ENCODE results near the gene CBLC. TPM values are rescaled to one million over a fixed set of nuclear protein-coding genes. Genes with fewer than 3 reads are reported as not detected.

CBLC gene
- 26.2 and 28.3 TPM in 2 replicates for total RNA-seq
- polyA plus RNA-seq: 38.1 and 39.7 TPM in 2 replicates

DNA sequence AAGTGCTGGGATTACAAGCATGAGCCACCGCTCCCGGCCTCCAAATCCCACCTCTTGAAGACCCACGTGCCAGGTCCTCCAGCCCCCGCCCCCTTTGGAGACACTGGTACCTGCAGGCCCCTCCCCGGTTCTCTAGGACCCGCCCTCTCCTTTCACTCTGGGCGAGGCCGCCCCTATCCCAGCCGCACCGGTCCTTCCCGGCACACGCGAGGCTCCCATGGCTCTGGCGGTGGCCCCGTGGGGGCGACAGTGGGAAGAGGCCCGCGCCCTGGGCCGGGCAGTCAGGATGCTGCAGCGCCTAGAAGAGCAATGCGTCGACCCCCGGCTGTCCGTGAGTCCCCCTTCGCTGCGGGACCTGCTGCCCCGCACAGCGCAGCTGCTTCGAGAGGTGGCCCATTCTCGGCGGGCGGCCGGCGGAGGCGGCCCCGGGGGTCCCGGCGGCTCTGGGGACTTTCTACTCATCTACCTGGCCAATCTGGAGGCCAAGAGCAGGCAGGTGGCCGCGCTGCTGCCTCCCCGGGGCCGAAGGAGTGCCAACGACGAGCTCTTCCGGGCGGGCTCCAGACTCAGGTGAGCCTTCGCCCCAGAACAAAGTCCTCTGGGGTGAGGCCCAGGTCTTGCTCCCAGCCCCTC lies at the start of gene CBLC:
Gene CBLC (plus strand): TSS at position 176 of the 633 bp plus-strand sequence. CDS start 42 bp downstream, at position 218.
- Histone ChIP-seq H3K4me1 (ENCODE audit: insufficient read depth) (peaks cover 13% of the 10 kb centered on the region), H4K20me1 (ENCODE audit: insufficient read depth, poor library complexity, severe bottlenecking) (no peaks in the 10 kb centered on the region), H3K4me2 (peak within 1 kb of the TSS; percentile 75), H3K79me2 (peaks cover 14% of the 10 kb centered on the region), H3K27ac (peak within 1 kb of the TSS; percentile 96), H2AFZ (no peak within 1 kb of the TSS), H3K36me3 (replicated peaks; ENCODE audit: insufficient read depth, low read depth) (no peaks in the 10 kb centered on the region), H3K4me3 (no peak within 1 kb of the TSS), H3K27me3 (no peaks in the 10 kb centered on the region), H3K9me2 (replicated peaks; ENCODE audit: insufficient read depth) (no peaks in the 10 kb centered on the region), H3K9me3 (ENCODE audit: low read depth) (no peaks in the 10 kb centered on the region)
- peak; percentile 93 for DNase-seq (ENCODE audit: low spot score)
- no peak for TF ChIP-seq EZH2 (IDR thresholded peaks at IDR 0.05; ENCODE audit: borderline replicate concordance)
- TF ChIP-seq CTCF (IDR thresholded peaks at IDR 0.05; ENCODE audit: poor library complexity): peak; percentile 11
- WGBS (ENCODE audit: low lambda C conversion rate, missing lambda C conversion rate): 2% methylated on average over 35 of the region's 47 CpGs

DNA sequence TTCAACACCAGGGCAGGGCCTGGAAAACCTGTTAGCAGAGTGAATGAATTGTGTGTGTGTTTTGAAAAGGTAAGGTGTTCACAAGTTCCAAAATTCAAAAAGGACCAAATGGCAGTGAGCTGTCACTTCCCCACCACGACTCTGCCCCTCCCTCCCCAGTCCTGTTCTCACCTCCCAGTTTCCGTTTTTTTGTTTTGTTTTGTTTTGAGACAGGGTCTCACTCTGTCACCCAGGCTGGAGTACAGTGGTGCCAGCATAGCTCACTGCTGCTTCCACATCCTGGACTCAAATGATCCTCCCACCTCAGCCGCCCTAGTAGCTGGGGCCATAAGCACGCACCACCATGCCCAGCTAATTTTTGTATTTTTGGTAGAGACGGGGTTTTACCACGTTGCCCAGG lies 49.5 kb upstream of the CBLC start:
- H3K4me2 ChIP-seq: no peak overlapping the region
- no peak overlapping the region for H3K27ac ChIP-seq
- H3K9me3 ChIP-seq (ENCODE audit: low read depth): no peaks in the 10 kb centered on the region
- H3K9me2 ChIP-seq (replicated peaks; ENCODE audit: insufficient read depth): no peaks in the 10 kb centered on the region
- no peak overlapping the region for H2AFZ ChIP-seq
- H3K27me3 ChIP-seq: no peaks in the 10 kb centered on the region
- TF ChIP-seq EZH2 (IDR thresholded peaks at IDR 0.05; ENCODE audit: borderline replicate concordance): no peak
- TF ChIP-seq CTCF (IDR thresholded peaks at IDR 0.05; ENCODE audit: poor library complexity): no peak
- no peak for TF ChIP-seq EZH2phosphoT487 (IDR thresholded peaks at IDR 0.05; ENCODE audit: low read depth, severe bottlenecking, unreplicated experiment)
- no peaks in the 10 kb centered on the region for H3K36me3 ChIP-seq (replicated peaks; ENCODE audit: insufficient read depth, low read depth)
- 83% methylated on average over 6 of the region's 6 CpGs for WGBS (ENCODE audit: low lambda C conversion rate, missing lambda C conversion rate)
- H3K79me2 ChIP-seq: no peaks in the 10 kb centered on the region
- peaks cover 16% of the 10 kb centered on the region for H3K4me1 ChIP-seq (ENCODE audit: insufficient read depth)
- no peak for DNase-seq (ENCODE audit: low spot score)
- H3K4me3 ChIP-seq: no peak overlapping the region
- H4K20me1 ChIP-seq (ENCODE audit: insufficient read depth, poor library complexity, severe bottlenecking): no peaks in the 10 kb centered on the region

- Histone ChIP-seq H4K20me1 (ENCODE audit: insufficient read depth, poor library complexity, severe bottlenecking) (no peaks in the 10 kb centered on the region), H3K9me2 (replicated peaks; ENCODE audit: insufficient read depth) (no peaks in the 10 kb centered on the region), H2AFZ (no peak overlapping the region), H3K27me3 (no peaks in the 10 kb centered on the region), H3K79me2 (no peaks in the 10 kb centered on the region), H3K4me1 (ENCODE audit: insufficient read depth) (peaks cover 16% of the 10 kb centered on the region), H3K4me3 (no peak overlapping the region), H3K4me2 (no peak overlapping the region), H3K9me3 (ENCODE audit: low read depth) (no peaks in the 10 kb centered on the region), H3K27ac (no peak overlapping the region), H3K36me3 (replicated peaks; ENCODE audit: insufficient read depth, low read depth) (no peaks in the 10 kb centered on the region)
- TF ChIP-seq CTCF (IDR thresholded peaks at IDR 0.05; ENCODE audit: poor library complexity): no peak
- TF ChIP-seq EZH2phosphoT487 (IDR thresholded peaks at IDR 0.05; ENCODE audit: low read depth, severe bottlenecking, unreplicated experiment): no peak
- no peak for TF ChIP-seq EZH2 (IDR thresholded peaks at IDR 0.05; ENCODE audit: borderline replicate concordance)
- WGBS (ENCODE audit: low lambda C conversion rate, missing lambda C conversion rate): 93% methylated on average over 8 of the region's 8 CpGs
- DNase-seq (ENCODE audit: low spot score): no peak
These were observed 48.1 kb upstream of the CBLC start for GRCh38 chr19:44729516-44730033.

Measured in hepatocyte (in vitro differentiated cells).